A673 (cell line): ENCODE data around the gene ARMH2.

Source experiments
- CTCF ChIP-seq: fragments of 300-800, 200-600 bp; sonication (generic); conservative IDR thresholded peaks from 2 replicates; pipeline ENCODE4 v1.5.1; 2017; ENCODE audit warnings: low read depth, mild to moderate bottlenecking, antibody characterized with exemption, low read length, moderate library complexity, mixed read lengths
- EZH2 ChIP-seq: fragments of 200-600 bp; sonication (generic); IDR thresholded peaks from 2 replicates; pipeline ENCODE4 v1.6.1; 2017; ENCODE audit warnings: borderline replicate concordance, low read depth, mild to moderate bottlenecking, mixed read lengths, antibody characterized with exemption, low read length; ENCODE audit not compliant: poor library complexity, severe bottlenecking

GRCh38 chr6:24809728-24810127, 11.0 kb upstream of the ARMH2 start:
- TF ChIP-seq CTCF (no peak), EZH2 (no peak)
